Cerebellar cortex (tissue), 1 donor: ENCODE data around the gene KLHL29.
A peak's percentile ranks its signal among the peaks of the same experiment; 100 is the strongest.

Experiments used
- DNase-seq: peaks from one replicate; pipeline ENCODE4 v3.0.0-alpha.2; 2015; ENCODE audit warnings: low spot score

Gene KLHL29

GRCh38 chr2:23571085-23571484 lies 186.1 kb downstream of the KLHL29 start:
- no peak for DNase-seq

GRCh38 chr2:23571527-23572282 lies 186.7 kb downstream of the KLHL29 start:
- DNase-seq, result no peak

- no peak for DNase-seq
Observed at GRCh38 chr2:23574919-23575654, 190.1 kb downstream of the KLHL29 start.

- no peak for DNase-seq
Observed at GRCh38 chr2:23578964-23579671, 194.1 kb downstream of the KLHL29 start.

- DNase-seq, result no peak
Observed at GRCh38 chr2:23579674-23580073, 194.7 kb downstream of the KLHL29 start.

- DNase-seq, result no peak
Observed at GRCh38 chr2:23583467-23583866, 198.5 kb downstream of the KLHL29 start.

GRCh38 chr2:23584054-23584745 lies 199.2 kb downstream of the KLHL29 start:
- no peak for DNase-seq

- DNase-seq, result peak; percentile 9
Observed at GRCh38 chr2:23585273-23586170, 200.5 kb downstream of the KLHL29 start.

- DNase-seq, result no peak
Observed at GRCh38 chr2:23586741-23587306, 201.8 kb downstream of the KLHL29 start.

- no peak for DNase-seq
Observed at GRCh38 chr2:23587341-23587880, 202.4 kb downstream of the KLHL29 start.

- DNase-seq, result no peak
Observed at GRCh38 chr2:23588106-23588505, 203.1 kb downstream of the KLHL29 start.

GRCh38 chr2:23588508-23589201 lies 203.7 kb downstream of the KLHL29 start:
- DNase-seq, result no peak

GRCh38 chr2:23589220-23589647 lies 204.3 kb downstream of the KLHL29 start:
- DNase-seq, result no peak

GRCh38 chr2:23589739-23590138 lies 204.8 kb downstream of the KLHL29 start:
- no peak for DNase-seq

GRCh38 chr2:23590241-23590869 lies 205.4 kb downstream of the KLHL29 start:
- DNase-seq, result no peak

GRCh38 chr2:23591111-23591510 lies 206.1 kb downstream of the KLHL29 start:
- no peak for DNase-seq

GRCh38 chr2:23592061-23592685 lies 207.2 kb downstream of the KLHL29 start:
- DNase-seq, result no peak

- DNase-seq, result no peak
Observed at GRCh38 chr2:23592898-23593751, 208.1 kb downstream of the KLHL29 start.
